ENCODE data around the gene NSG1.

- TF ChIP-seq CTCF (conservative IDR thresholded peaks at IDR 0.05; ENCODE audit: low read depth, low read length) (no peak), EZH2 (IDR thresholded peaks at IDR 0.05; ENCODE audit: borderline replicate concordance, low read depth, low read length, poor library complexity, severe bottlenecking) (no peak)
Measured at GRCh38 chr4:4402966-4403365, 16.1 kb downstream of the NSG1 start.

Measured in A673 (cell line).